Testis (tissue), 3 donors: Measurements from ENCODE around the gene TMEM167A. TPM values are rescaled to one million over a fixed set of nuclear protein-coding genes. Genes with fewer than 3 reads are reported as not detected.

Experiments used
- DNase-seq: peaks from one replicate; pipeline ENCODE4 v3.0.0-alpha.2; 2019
- H3K27ac ChIP-seq, 2 donors: fragments of 200-600 bp; sonication (generic); one replicate each; pipeline ENCODE4 v1.5.1; 2019
- H3K27me3 ChIP-seq: fragments of 200-600 bp; sonication (generic); one replicate; pipeline ENCODE4 v1.5.1; 2019
- H3K36me3 ChIP-seq: fragments of 200-600 bp; sonication (generic); one replicate; pipeline ENCODE4 v1.5.1; 2017; ENCODE audit warnings: low read depth; ENCODE audit errors: missing control alignments
- H3K4me1 ChIP-seq: fragments of 200-600 bp; sonication (generic); one replicate; pipeline ENCODE4 v1.5.1; 2019
- H3K4me3 ChIP-seq, 2 donors: fragments of 200-600 bp; sonication (generic); one replicate each; pipeline ENCODE4 v1.5.1; 2017 to 2019
- H3K9me3 ChIP-seq: fragments of 200-600 bp; sonication (generic); one replicate; pipeline ENCODE4 v1.5.1; 2017
- CTCF ChIP-seq, 3 experiments: fragments of 450-650 bp in 2 of 3; fragments of 200-600 bp in 1 of 3; sonication (generic) in 1 of 3; IDR thresholded peaks; one replicate each; pipeline ENCODE4 v1.5.1; 2016 to 2019; ENCODE audit warnings: antibody characterized with exemption in 3 of 3, mild to moderate bottlenecking in 2 of 3, moderate library complexity in 1 of 3
- POLR2A ChIP-seq: fragments of 450-650 bp; IDR thresholded peaks from one replicate; pipeline ENCODE4 v1.6.1; 2017; ENCODE audit warnings: antibody characterized with exemption, mild to moderate bottlenecking, moderate library complexity
- WGBS, 2 donors: methylation state at CpG; one replicate each; pipeline ENCODE4 v1.1.5; 2018; 5-methylcytosine and 5-hydroxymethylcytosine counted together
- intact Hi-C: fragments of 100-400 bp; cut with DNase I; formaldehyde crosslinking; loops from one replicate; pipeline ENCODE4 v1.15.1; 2023; ENCODE audit warnings: low total_unique reads
- polyA plus RNA-seq: library from polyadenylated mRNA; stranded (reverse); fragments of 350-450 nt; fragmentation: Illumina TruSeq; extraction: RNeasy Lipid Tissue Mini Kit (QIAGEN cat#74804); gene quantifications from one replicate; pipeline ENCODE4 v1.2.3, GENCODE V29; 2014; ENCODE audit warnings: low read depth, low replicate concordance; ENCODE audit not compliant: insufficient read depth
- total RNA-seq, 2 donors: library from RNA; depleted of rRNA; stranded (reverse); fragments of >200 nt; gene quantifications; one replicate each; pipeline ENCODE4 v1.2.3, GENCODE V29; 2016

The TMEM167A gene
- total and polyA plus RNA-seq, 3 donors from 2014 or later, result 34.7 to 47.7 (median 39.0) TPM

- intact Hi-C loops, result no loop called here
- Histone ChIP-seq H3K27ac (no peak overlapping the region), H3K36me3 (no peaks in the 10 kb centered on the region), H3K4me1 (peaks cover 1% of the 10 kb centered on the region), H3K9me3 (no peaks in the 10 kb centered on the region), H3K27me3 (no peaks in the 10 kb centered on the region), H3K4me3 (no peak overlapping the region)
- TF ChIP-seq CTCF (IDR thresholded peaks at IDR 0.05) (no peak), POLR2A (no peak)
- no peak for DNase-seq
- 75 to 80% methylated on average over 3 of the region's 3 CpGs for WGBS, 2 donors
Observed at GRCh38 chr5:83049370-83049885, 27.8 kb downstream of the TMEM167A start.

- intact Hi-C loops, result no loop called here
- H3K9me3 ChIP-seq, result no peaks in the 10 kb centered on the region
- H3K27me3 ChIP-seq, result no peaks in the 10 kb centered on the region
- TF ChIP-seq CTCF (IDR thresholded peaks at IDR 0.05) (no peak), POLR2A (no peak)
- no peak for DNase-seq
- no peaks in the 10 kb centered on the region for H3K36me3 ChIP-seq
- no peak overlapping the region for H3K4me3 ChIP-seq
- 56 to 72% methylated on average over 2 of the region's 2 CpGs for WGBS, 2 donors
- H3K27ac ChIP-seq, result no peak overlapping the region
- H3K4me1 ChIP-seq, result no peaks in the 10 kb centered on the region
Observed at GRCh38 chr5:83048811-83049210, 28.4 kb downstream of the TMEM167A start.

GRCh38 chr5:83048277-83048676 lies 28.9 kb downstream of the TMEM167A start:
- 63 to 72% methylated on average over 3 of the region's 3 CpGs for WGBS, 2 donors
- Histone ChIP-seq H3K27ac (no peak overlapping the region), H3K4me1 (no peaks in the 10 kb centered on the region), H3K9me3 (no peaks in the 10 kb centered on the region), H3K36me3 (no peaks in the 10 kb centered on the region), H3K27me3 (no peaks in the 10 kb centered on the region), H3K4me3 (no peak overlapping the region)
- no peak for DNase-seq
- intact Hi-C loops, result no loop called here
- TF ChIP-seq POLR2A, result no peak
- TF ChIP-seq CTCF (IDR thresholded peaks at IDR 0.05), result no peak

GRCh38 chr5:83044926-83045325 lies 32.3 kb downstream of the TMEM167A start:
- Histone ChIP-seq H3K9me3 (no peaks in the 10 kb centered on the region), H3K27ac (no peak overlapping the region), H3K36me3 (no peaks in the 10 kb centered on the region), H3K4me1 (no peaks in the 10 kb centered on the region), H3K4me3 (no peak overlapping the region), H3K27me3 (no peaks in the 10 kb centered on the region)
- DNase-seq, result no peak
- 66 to 75% methylated on average over 2 of the region's 2 CpGs for WGBS, 2 donors
- intact Hi-C loops, result no loop called here
- no peak for TF ChIP-seq POLR2A
- no peak for TF ChIP-seq CTCF (IDR thresholded peaks at IDR 0.05)

GRCh38 chr5:83042507-83042906 lies 34.7 kb downstream of the TMEM167A start:
- TF ChIP-seq POLR2A (no peak), CTCF (IDR thresholded peaks at IDR 0.05) (no peak)
- intact Hi-C loops, result no loop called here
- WGBS, 2 donors, result 93 to 94% methylated on average over 3 of the region's 3 CpGs

More at GRCh38 chr5:83042507-83042906, 34.7 kb downstream of the TMEM167A start:
- Histone ChIP-seq H3K27ac (no peak overlapping the region), H3K9me3 (no peaks in the 10 kb centered on the region), H3K4me1 (no peaks in the 10 kb centered on the region), H3K36me3 (no peaks in the 10 kb centered on the region), H3K27me3 (no peaks in the 10 kb centered on the region), H3K4me3 (no peak overlapping the region)
- DNase-seq, result no peak
